ENCODE measurements around the gene ATIC.

ATIC gene

GRCh38 chr2:215394102-215394805 is 82.4 kb downstream of the ATIC start:
- Histone ChIP-seq H3K27ac (ENCODE audit: low read depth, low read length) (no peak overlapping the region), H3K27me3 (ENCODE audit: control insufficient read depth in 1 of 2, insufficient read depth in 2 of 2, low read length in 2 of 2) (no peaks in the 10 kb centered on the region), H3K9ac (ENCODE audit: low read depth in 1 of 2, low read length in 2 of 2) (no peak overlapping the region), H3K36me3 (ENCODE audit: control insufficient read depth in 1 of 2, insufficient read depth in 2 of 2, low read length in 2 of 2) (peaks cover 0 to 2% of the 10 kb centered on the region in 2 donors), H3K4me1 (ENCODE audit: control insufficient read depth in 1 of 2, insufficient read depth in 2 of 2, low read length in 2 of 2) (no peaks in the 10 kb centered on the region), H3K9me3 (ENCODE audit: control insufficient read depth in 1 of 2, low read length in 2 of 2) (no peaks in the 10 kb centered on the region), H3K4me3 (ENCODE audit: low read depth in 1 of 2, low read length in 2 of 2) (no peak overlapping the region)

- H3K27ac ChIP-seq (ENCODE audit: low read depth, low read length), result no peak overlapping the region
- no peaks in the 10 kb centered on the region for H3K4me1 ChIP-seq (ENCODE audit: control insufficient read depth in 1 of 2, insufficient read depth in 2 of 2, low read length in 2 of 2)
- H3K9ac ChIP-seq (ENCODE audit: low read depth in 1 of 2, low read length in 2 of 2), result no peak overlapping the region
- no peaks in the 10 kb centered on the region for H3K27me3 ChIP-seq (ENCODE audit: control insufficient read depth in 1 of 2, insufficient read depth in 2 of 2, low read length in 2 of 2)
- H3K4me3 ChIP-seq (ENCODE audit: low read depth in 1 of 2, low read length in 2 of 2), result no peak overlapping the region
- H3K36me3 ChIP-seq (ENCODE audit: control insufficient read depth in 1 of 2, insufficient read depth in 2 of 2, low read length in 2 of 2), result peaks cover 0 to 2% of the 10 kb centered on the region in 2 donors
- no peaks in the 10 kb centered on the region for H3K9me3 ChIP-seq (ENCODE audit: control insufficient read depth in 1 of 2, low read length in 2 of 2)
Observed at GRCh38 chr2:215395687-215396460, 84.0 kb downstream of the ATIC start.

- Histone ChIP-seq H3K9ac (ENCODE audit: low read depth in 1 of 2, low read length in 2 of 2) (no peak overlapping the region), H3K9me3 (ENCODE audit: control insufficient read depth in 1 of 2, low read length in 2 of 2) (no peaks in the 10 kb centered on the region), H3K27me3 (ENCODE audit: control insufficient read depth in 1 of 2, insufficient read depth in 2 of 2, low read length in 2 of 2) (no peaks in the 10 kb centered on the region), H3K27ac (ENCODE audit: low read depth, low read length) (no peak overlapping the region), H3K4me3 (ENCODE audit: low read depth in 1 of 2, low read length in 2 of 2) (no peak overlapping the region), H3K4me1 (ENCODE audit: control insufficient read depth in 1 of 2, insufficient read depth in 2 of 2, low read length in 2 of 2) (no peaks in the 10 kb centered on the region), H3K36me3 (ENCODE audit: control insufficient read depth in 1 of 2, insufficient read depth in 2 of 2, low read length in 2 of 2) (peaks cover 0 to 2% of the 10 kb centered on the region in 2 donors)
Observed at GRCh38 chr2:215396595-215397313, 84.9 kb downstream of the ATIC start.

- Histone ChIP-seq H3K36me3 (ENCODE audit: control insufficient read depth in 1 of 2, insufficient read depth in 2 of 2, low read length in 2 of 2) (peaks cover 0 to 2% of the 10 kb centered on the region in 2 donors), H3K27ac (ENCODE audit: low read depth, low read length) (no peak overlapping the region), H3K4me3 (ENCODE audit: low read depth in 1 of 2, low read length in 2 of 2) (no peak overlapping the region), H3K9ac (ENCODE audit: low read depth in 1 of 2, low read length in 2 of 2) (no peak overlapping the region), H3K4me1 (ENCODE audit: control insufficient read depth in 1 of 2, insufficient read depth in 2 of 2, low read length in 2 of 2) (no peaks in the 10 kb centered on the region), H3K9me3 (ENCODE audit: control insufficient read depth in 1 of 2, low read length in 2 of 2) (no peaks in the 10 kb centered on the region), H3K27me3 (ENCODE audit: control insufficient read depth in 1 of 2, insufficient read depth in 2 of 2, low read length in 2 of 2) (no peaks in the 10 kb centered on the region)
Observed at GRCh38 chr2:215397632-215398341, 85.9 kb downstream of the ATIC start.

- no peak overlapping the region for H3K4me3 ChIP-seq (ENCODE audit: low read depth in 1 of 2, low read length in 2 of 2)
- no peaks in the 10 kb centered on the region for H3K27me3 ChIP-seq (ENCODE audit: control insufficient read depth in 1 of 2, insufficient read depth in 2 of 2, low read length in 2 of 2)
- no peak overlapping the region for H3K27ac ChIP-seq (ENCODE audit: low read depth, low read length)
- no peaks in the 10 kb centered on the region for H3K9me3 ChIP-seq (ENCODE audit: control insufficient read depth in 1 of 2, low read length in 2 of 2)
- H3K4me1 ChIP-seq (ENCODE audit: control insufficient read depth in 1 of 2, insufficient read depth in 2 of 2, low read length in 2 of 2), result no peaks in the 10 kb centered on the region
- no peaks in the 10 kb centered on the region for H3K36me3 ChIP-seq (ENCODE audit: control insufficient read depth in 1 of 2, insufficient read depth in 2 of 2, low read length in 2 of 2)
- no peak overlapping the region for H3K9ac ChIP-seq (ENCODE audit: low read depth in 1 of 2, low read length in 2 of 2)
Observed at GRCh38 chr2:215399067-215399716, 87.3 kb downstream of the ATIC start.
